HL-60 (cell line): ENCODE results near the gene PIEZO1.

ENCODE experiments used
- SPI1 ChIP-seq: IDR thresholded peaks from 2 replicates; pipeline ENCODE4 v1.6.1; 2012; ENCODE audit warnings: low read depth, mild to moderate bottlenecking, borderline replicate concordance
- TF ChIP-seq, protein P1 (sequence below): IDR thresholded peaks from one replicate; pipeline ENCODE4 v1.5.1; 2011; ENCODE audit warnings: low read length, control low read depth, inconsistent platforms; ENCODE audit not compliant: insufficient read depth

DNA sequence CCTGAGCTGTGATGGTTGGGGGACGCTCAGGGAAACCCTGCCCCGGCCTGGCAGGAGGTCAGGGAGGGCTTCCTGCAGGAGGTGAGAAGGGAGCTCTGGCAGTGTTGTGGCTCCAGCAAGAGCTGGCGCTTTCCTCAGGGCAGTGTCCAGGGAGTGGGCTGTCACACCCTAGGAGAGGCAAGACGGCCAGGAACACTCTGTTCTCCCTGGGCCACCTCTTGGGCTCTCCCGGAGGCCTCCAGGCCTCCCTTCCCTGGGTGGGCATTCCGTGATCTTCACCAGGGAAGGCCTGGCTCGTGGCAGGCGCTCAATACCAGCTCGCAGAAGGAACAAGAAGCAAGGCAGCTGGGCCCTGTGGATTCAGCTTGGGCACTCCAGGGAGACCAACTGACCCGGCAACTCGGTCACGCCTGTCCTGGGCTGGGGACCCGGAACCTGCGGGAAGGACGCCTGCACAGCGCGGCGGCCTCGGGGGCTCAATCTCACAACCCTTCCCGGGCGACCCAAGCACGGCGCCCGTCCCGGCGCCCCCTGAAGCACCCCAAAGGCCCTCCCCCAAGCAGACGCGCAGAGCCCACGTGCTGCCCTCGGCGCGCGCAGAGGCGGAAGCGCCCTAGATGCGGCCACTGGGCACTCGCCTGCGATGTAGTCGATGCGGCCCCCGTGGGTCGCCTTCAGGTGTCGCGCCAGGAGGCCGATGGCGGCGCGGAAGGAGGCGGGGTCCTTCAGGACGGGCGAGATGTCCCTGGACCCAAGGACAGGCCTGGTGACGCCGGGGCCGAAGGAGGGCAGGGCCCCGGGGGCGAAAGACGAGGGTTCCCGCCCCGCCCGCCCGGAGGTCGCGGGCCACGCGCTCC lies 26.1 kb upstream of the PIEZO1 start:
- TF ChIP-seq SPI1 = no peak
- TF ChIP-seq, protein P1, sequence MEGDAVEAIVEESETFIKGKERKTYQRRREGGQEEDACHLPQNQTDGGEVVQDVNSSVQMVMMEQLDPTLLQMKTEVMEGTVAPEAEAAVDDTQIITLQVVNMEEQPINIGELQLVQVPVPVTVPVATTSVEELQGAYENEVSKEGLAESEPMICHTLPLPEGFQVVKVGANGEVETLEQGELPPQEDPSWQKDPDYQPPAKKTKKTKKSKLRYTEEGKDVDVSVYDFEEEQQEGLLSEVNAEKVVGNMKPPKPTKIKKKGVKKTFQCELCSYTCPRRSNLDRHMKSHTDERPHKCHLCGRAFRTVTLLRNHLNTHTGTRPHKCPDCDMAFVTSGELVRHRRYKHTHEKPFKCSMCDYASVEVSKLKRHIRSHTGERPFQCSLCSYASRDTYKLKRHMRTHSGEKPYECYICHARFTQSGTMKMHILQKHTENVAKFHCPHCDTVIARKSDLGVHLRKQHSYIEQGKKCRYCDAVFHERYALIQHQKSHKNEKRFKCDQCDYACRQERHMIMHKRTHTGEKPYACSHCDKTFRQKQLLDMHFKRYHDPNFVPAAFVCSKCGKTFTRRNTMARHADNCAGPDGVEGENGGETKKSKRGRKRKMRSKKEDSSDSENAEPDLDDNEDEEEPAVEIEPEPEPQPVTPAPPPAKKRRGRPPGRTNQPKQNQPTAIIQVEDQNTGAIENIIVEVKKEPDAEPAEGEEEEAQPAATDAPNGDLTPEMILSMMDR = no peak
